ENCODE measurements around the gene FUT3. TPM values are rescaled to one million over a fixed set of nuclear protein-coding genes. Genes with fewer than 3 reads are reported as not detected.

Gene FUT3
- total and polyA plus RNA-seq, 2 experiments from 2014 or later = not detected

DNA sequence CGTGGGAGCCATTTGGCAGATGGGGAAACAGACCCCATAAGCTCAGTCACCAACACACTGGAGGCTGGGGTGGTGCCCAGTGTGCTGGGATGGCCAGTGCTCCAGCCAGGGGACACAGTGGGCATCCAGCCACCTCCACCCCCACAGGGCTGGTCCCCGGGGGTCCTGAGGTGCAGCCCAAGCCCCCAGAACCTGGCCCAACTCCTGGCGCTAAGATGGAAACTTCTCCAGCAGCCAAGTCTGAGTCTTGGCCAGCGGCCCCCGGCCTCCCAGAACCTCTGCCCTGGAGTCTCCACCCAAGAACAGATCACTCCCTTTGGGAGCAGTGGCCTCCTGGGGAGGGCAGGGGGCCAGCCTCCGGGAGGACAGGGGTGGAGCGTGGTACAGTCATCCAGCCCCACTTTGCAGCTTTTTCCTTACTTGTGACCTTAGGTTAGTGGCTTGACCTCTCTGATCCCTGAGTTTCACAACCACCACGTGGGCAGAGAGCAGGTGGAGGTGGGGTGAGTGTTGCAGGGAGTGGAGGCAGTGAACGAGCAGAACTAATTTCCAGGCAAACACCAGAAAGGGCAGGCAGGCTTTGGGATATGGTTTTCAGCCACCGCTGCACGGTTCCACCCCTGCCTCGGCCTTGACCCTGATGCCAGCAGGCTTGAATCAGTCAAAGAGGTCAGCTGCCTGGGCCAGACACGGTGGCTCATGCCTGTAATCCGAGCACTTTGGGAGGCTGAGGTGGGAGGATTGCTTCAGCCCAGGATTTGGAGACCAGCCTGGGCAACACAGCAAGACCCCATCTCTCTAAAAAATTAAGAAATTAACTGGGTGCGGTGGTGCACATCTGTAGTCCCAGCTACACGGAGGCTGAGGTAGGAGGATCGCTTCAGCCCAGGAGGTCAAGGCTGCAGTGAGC is 50.6 kb downstream of the FUT3 start:
- H3K4me1 ChIP-seq (ENCODE audit: insufficient read depth) = no peaks in the 10 kb centered on the region
- no peak overlapping the region for H2AFZ ChIP-seq
- H3K27me3 ChIP-seq (replicated peaks; ENCODE audit: insufficient read depth) = peaks cover 9% of the 10 kb centered on the region
- no peak overlapping the region for H3K4me2 ChIP-seq (ENCODE audit: unreplicated experiment)
- TF ChIP-seq EZH2phosphoT487 (IDR thresholded peaks at IDR 0.05; ENCODE audit: insufficient read depth, low read depth) = no peak
- no peak for TF ChIP-seq EZH2 (IDR thresholded peaks at IDR 0.05; ENCODE audit: insufficient read depth, poor library complexity, severe bottlenecking)
- no peaks in the 10 kb centered on the region for H4K20me1 ChIP-seq (ENCODE audit: insufficient read depth)
- no peaks in the 10 kb centered on the region for H3K36me3 ChIP-seq (ENCODE audit: low read depth)
- H3K4me3 ChIP-seq = no peak overlapping the region
- H3K9me3 ChIP-seq (ENCODE audit: low read depth) = no peaks in the 10 kb centered on the region
- no peak for DNase-seq
- WGBS, 2 experiments (ENCODE audit: low coverage in 1 of 2, low lambda C conversion rate in 2 of 2, missing lambda C conversion rate in 2 of 2) = 39 to 45% methylated on average over 17 of the region's 17 CpGs
- H3K9me2 ChIP-seq (ENCODE audit: insufficient read depth) = no peaks in the 10 kb centered on the region
- H3K9ac ChIP-seq = no peak overlapping the region
- H3K27ac ChIP-seq = no peak overlapping the region
- in situ Hi-C loops (cut with MboI) = loop anchor here (5.0 kb wide), 1 partner anchor 92 kb away; no protein-coding TSS in a partner anchor
- H3F3A ChIP-seq (ENCODE audit: insufficient read depth) = no peaks in the 10 kb centered on the region
- no peaks in the 10 kb centered on the region for H3K79me2 ChIP-seq (ENCODE audit: insufficient read depth)

DNA sequence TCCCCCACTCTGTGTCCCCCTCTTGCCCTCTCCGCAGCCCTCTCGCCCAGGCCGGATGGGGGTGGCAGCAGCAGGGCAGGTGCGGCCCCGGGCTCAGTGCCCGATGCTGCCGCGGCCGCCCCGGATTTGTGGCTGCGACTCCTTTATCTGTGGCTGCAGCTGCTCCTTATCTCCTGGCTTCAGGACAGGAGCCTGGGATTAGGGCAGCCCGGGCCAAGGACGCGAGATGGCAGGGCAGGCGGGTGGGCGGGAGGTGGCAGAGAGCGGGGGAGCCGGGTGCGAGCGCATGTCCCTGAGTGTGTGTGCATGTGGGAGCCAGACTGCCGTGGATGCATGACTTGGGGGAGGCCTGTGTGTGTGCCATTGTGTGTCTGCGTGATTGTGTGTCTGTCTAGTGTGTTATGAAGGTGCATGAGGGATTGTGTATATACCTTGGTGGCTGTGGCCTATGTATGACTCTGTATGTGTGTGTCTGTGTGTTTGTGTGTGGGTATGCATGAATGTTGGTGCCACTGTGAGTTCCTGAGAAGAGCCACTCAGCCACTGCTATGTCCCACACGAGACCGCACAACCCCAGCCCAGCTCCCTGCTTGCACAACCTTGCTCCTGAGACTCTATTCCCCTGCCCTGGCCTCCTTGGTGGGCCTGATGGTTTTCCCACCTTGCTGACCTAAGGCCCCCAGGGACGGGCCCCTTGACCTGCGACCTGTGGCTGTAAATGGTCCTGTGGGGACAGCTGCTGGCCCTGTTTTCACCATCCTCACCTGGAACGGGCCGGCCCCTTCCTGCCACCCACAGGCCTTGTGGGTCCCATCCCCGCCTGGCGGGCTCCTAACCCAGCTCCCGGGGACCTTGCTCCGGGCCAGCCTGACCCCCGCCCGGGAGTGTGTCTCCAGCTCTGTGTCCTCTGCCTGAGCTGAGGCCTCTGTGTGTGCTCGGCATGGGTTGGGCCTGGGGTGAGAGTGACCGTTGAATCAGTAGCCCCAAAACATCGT is 51.7 kb downstream of the FUT3 start:
- in situ Hi-C loops (cut with MboI) = loop anchor here (5.0 kb wide), 1 partner anchor 93 kb away; no protein-coding TSS in a partner anchor
- H3K9ac ChIP-seq = no peak overlapping the region
- no peak overlapping the region for H3K4me3 ChIP-seq
- no peaks in the 10 kb centered on the region for H3K79me2 ChIP-seq (ENCODE audit: insufficient read depth)
- TF ChIP-seq EZH2phosphoT487 (IDR thresholded peaks at IDR 0.05; ENCODE audit: insufficient read depth, low read depth) (no peak), EZH2 (IDR thresholded peaks at IDR 0.05; ENCODE audit: insufficient read depth, poor library complexity, severe bottlenecking) (no peak)
- H3F3A ChIP-seq (ENCODE audit: insufficient read depth) = no peaks in the 10 kb centered on the region
- no peak overlapping the region for H2AFZ ChIP-seq
- 77% methylated on average over 28 to 37 of the region's 37 CpGs for WGBS, 2 experiments (ENCODE audit: low coverage in 1 of 2, low lambda C conversion rate in 2 of 2, missing lambda C conversion rate in 2 of 2)
- H3K4me2 ChIP-seq (ENCODE audit: unreplicated experiment) = no peak overlapping the region
- H3K9me2 ChIP-seq (ENCODE audit: insufficient read depth) = no peaks in the 10 kb centered on the region
- H3K27me3 ChIP-seq (replicated peaks; ENCODE audit: insufficient read depth) = peaks cover 5% of the 10 kb centered on the region
- no peak overlapping the region for H3K27ac ChIP-seq
- no peak for DNase-seq
- no peaks in the 10 kb centered on the region for H3K4me1 ChIP-seq (ENCODE audit: insufficient read depth)
- no peaks in the 10 kb centered on the region for H3K36me3 ChIP-seq (ENCODE audit: low read depth)
- no peaks in the 10 kb centered on the region for H4K20me1 ChIP-seq (ENCODE audit: insufficient read depth)
- H3K9me3 ChIP-seq (ENCODE audit: low read depth) = no peaks in the 10 kb centered on the region

DNA sequence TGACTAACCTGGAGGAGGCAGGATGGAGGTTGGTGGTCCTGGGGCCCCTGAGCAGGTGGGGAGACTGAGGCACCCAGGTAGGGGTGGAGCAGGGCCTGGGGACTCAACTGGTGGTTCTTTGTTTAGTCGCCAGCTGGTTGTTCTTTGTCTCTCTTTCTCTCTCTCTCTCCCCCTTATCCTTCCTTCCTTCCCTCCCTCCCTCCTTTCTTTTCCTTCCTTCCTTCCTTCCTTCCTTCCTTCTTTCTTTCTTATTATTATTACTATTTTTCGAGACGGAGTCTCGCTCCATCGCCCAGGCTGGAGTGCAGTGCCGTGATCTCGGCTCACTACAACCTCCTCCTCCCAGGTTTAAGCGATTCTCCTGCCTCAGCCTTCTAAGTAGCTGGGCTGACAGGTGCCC is 53.0 kb downstream of the FUT3 start:
- H3K27me3 ChIP-seq (replicated peaks; ENCODE audit: insufficient read depth) = no peaks in the 10 kb centered on the region; the same call in 1 of the 2 replicates
- no peak overlapping the region for H3K27ac ChIP-seq
- H3K9ac ChIP-seq = no peak overlapping the region
- TF ChIP-seq EZH2phosphoT487 (IDR thresholded peaks at IDR 0.05; ENCODE audit: insufficient read depth, low read depth) (no peak), EZH2 (IDR thresholded peaks at IDR 0.05; ENCODE audit: insufficient read depth, poor library complexity, severe bottlenecking) (no peak)
- no peaks in the 10 kb centered on the region for H3K9me3 ChIP-seq (ENCODE audit: low read depth)
- no peaks in the 10 kb centered on the region for H3F3A ChIP-seq (ENCODE audit: insufficient read depth)
- no peak overlapping the region for H3K4me3 ChIP-seq
- no peaks in the 10 kb centered on the region for H4K20me1 ChIP-seq (ENCODE audit: insufficient read depth)
- H3K36me3 ChIP-seq (ENCODE audit: low read depth) = no peaks in the 10 kb centered on the region
- 85 to 94% methylated on average over 7 to 8 of the region's 8 CpGs for WGBS, 2 experiments (ENCODE audit: low coverage in 1 of 2, low lambda C conversion rate in 2 of 2, missing lambda C conversion rate in 2 of 2)
- DNase-seq = no peak
- H3K4me2 ChIP-seq (ENCODE audit: unreplicated experiment) = no peak overlapping the region
- H2AFZ ChIP-seq = no peak overlapping the region
- H3K4me1 ChIP-seq (ENCODE audit: insufficient read depth) = no peaks in the 10 kb centered on the region
- in situ Hi-C loops (cut with MboI) = no loop called here
- no peaks in the 10 kb centered on the region for H3K79me2 ChIP-seq (ENCODE audit: insufficient read depth)
- H3K9me2 ChIP-seq (ENCODE audit: insufficient read depth) = no peaks in the 10 kb centered on the region

DNA sequence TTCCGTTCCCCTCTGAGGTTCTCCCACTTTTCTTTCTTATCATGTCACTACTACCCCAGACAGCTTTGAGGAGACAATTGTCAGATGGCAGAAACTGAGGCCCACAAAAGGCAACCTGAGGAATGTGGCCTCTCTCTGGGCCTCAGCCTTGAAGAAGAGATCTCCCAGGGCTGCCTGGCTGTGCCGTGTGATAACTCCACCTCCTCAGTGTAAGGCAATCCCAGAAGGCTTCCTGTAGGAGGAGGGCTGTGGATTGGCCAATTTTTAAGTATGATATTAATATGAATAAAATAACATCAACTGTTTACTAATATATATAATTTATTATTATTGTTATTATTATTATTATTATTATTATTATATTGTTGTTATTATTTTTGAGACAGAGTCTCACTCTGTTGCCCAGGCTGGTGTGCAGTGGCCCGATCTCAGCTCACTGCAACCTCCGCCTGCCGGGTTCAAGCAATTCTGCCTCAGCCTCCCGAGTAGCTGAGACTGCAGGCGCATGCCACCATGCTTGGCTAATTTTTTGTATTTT is 55.8 kb downstream of the FUT3 start:
- in situ Hi-C loops (cut with MboI) = no loop called here
- H3K9me3 ChIP-seq (ENCODE audit: low read depth) = no peaks in the 10 kb centered on the region

More for the DNA sequence above, 55.8 kb downstream of the FUT3 start:
- Histone ChIP-seq H3F3A (ENCODE audit: insufficient read depth) (no peaks in the 10 kb centered on the region), H3K79me2 (ENCODE audit: insufficient read depth) (no peaks in the 10 kb centered on the region), H3K4me3 (no peak overlapping the region), H3K9me2 (ENCODE audit: insufficient read depth) (no peaks in the 10 kb centered on the region), H3K4me2 (ENCODE audit: unreplicated experiment) (no peak overlapping the region), H3K4me1 (ENCODE audit: insufficient read depth) (no peaks in the 10 kb centered on the region), H4K20me1 (ENCODE audit: insufficient read depth) (no peaks in the 10 kb centered on the region), H3K9ac (no peak overlapping the region), H2AFZ (no peak overlapping the region), H3K27me3 (replicated peaks; ENCODE audit: insufficient read depth) (no peaks in the 10 kb centered on the region), H3K36me3 (ENCODE audit: low read depth) (no peaks in the 10 kb centered on the region), H3K27ac (no peak overlapping the region)
- TF ChIP-seq EZH2phosphoT487 (IDR thresholded peaks at IDR 0.05; ENCODE audit: insufficient read depth, low read depth) (no peak), EZH2 (IDR thresholded peaks at IDR 0.05; ENCODE audit: insufficient read depth, poor library complexity, severe bottlenecking) (no peak)
- no peak for DNase-seq
- 93 to 95% methylated on average over 7 of the region's 7 CpGs for WGBS, 2 experiments (ENCODE audit: low coverage in 1 of 2, low lambda C conversion rate in 2 of 2, missing lambda C conversion rate in 2 of 2)

Measured in GM23248 (cell line).